Keratinocyte (primary cell): ENCODE measurements around the gene SOWAHA.

Experiments used
- EZH2 ChIP-seq: IDR thresholded peaks from one replicate; pipeline ENCODE4 v1.6.1; 2012; ENCODE audit warnings: inconsistent platforms, mild to moderate bottlenecking, low read length, moderate library complexity
- TF ChIP-seq, protein P1 (sequence below), 3 experiments: IDR thresholded peaks in 1 of 3; conservative IDR thresholded peaks in 1 of 3; optimal IDR thresholded peaks in 1 of 3; 2 replicates in 2 of 3; 3 replicates in 1 of 3; pipeline versions ENCODE3 to v1.5.1; 2011; ENCODE audit warnings: low read length in 3 of 3, mild to moderate bottlenecking in 3 of 3, moderate library complexity in 2 of 3, control low read depth in 1 of 3, inconsistent platforms in 1 of 3; ENCODE audit not compliant: insufficient read depth in 2 of 3; ENCODE audit errors: extremely low read depth in 1 of 3

GRCh38 chr5:132790201-132790865, 22.8 kb upstream of the SOWAHA start:
- TF ChIP-seq, protein P1, sequence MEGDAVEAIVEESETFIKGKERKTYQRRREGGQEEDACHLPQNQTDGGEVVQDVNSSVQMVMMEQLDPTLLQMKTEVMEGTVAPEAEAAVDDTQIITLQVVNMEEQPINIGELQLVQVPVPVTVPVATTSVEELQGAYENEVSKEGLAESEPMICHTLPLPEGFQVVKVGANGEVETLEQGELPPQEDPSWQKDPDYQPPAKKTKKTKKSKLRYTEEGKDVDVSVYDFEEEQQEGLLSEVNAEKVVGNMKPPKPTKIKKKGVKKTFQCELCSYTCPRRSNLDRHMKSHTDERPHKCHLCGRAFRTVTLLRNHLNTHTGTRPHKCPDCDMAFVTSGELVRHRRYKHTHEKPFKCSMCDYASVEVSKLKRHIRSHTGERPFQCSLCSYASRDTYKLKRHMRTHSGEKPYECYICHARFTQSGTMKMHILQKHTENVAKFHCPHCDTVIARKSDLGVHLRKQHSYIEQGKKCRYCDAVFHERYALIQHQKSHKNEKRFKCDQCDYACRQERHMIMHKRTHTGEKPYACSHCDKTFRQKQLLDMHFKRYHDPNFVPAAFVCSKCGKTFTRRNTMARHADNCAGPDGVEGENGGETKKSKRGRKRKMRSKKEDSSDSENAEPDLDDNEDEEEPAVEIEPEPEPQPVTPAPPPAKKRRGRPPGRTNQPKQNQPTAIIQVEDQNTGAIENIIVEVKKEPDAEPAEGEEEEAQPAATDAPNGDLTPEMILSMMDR (optimal IDR thresholded peaks at IDR 0.05 in 1 of 3, IDR thresholded peaks at IDR 0.05 in 1 of 3, conservative IDR thresholded peaks at IDR 0.05 in 1 of 3; ENCODE audit: extremely low read depth in 1 of 3, insufficient read depth in 2 of 3, low read length in 3 of 3) = no peak
- TF ChIP-seq EZH2 = no peak
